DND-41 (cell line): ENCODE measurements around the gene ZXDC.

Source experiments
- EZH2 ChIP-seq: IDR thresholded peaks from 3 replicates; pipeline ENCODE4 v1.6.1; 2012; ENCODE audit warnings: borderline replicate concordance, low read depth, mild to moderate bottlenecking, moderate library complexity, low read length, inconsistent platforms; ENCODE audit not compliant: severe bottlenecking
- TF ChIP-seq, protein P1 (sequence below): IDR thresholded peaks from 2 replicates; pipeline ENCODE4 v1.5.1; 2012; ENCODE audit warnings: borderline replicate concordance, low read length, moderate library complexity, mild to moderate bottlenecking; ENCODE audit not compliant: poor library complexity, severe bottlenecking; ENCODE audit errors: extremely low read depth

DNA sequence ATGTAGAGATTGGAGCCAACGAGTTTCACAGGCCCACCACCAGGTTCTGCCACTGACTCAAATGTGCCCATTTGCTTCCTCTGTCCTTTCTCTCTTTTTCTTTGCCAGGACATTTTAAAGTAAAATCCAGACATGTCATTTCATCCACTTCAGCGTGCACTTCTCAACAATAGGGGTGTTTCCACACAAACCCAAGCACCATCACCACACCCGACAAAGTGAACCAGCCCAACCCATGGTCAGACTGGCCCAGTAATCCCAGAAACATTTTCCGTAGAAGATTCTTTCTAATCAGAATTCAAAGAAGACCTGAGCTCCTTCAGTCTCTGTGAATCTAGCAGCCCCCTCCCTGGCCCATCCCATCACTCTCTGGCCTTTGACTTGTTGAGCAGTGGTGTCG lies 67.6 kb downstream of the ZXDC start:
- TF ChIP-seq, protein P1, sequence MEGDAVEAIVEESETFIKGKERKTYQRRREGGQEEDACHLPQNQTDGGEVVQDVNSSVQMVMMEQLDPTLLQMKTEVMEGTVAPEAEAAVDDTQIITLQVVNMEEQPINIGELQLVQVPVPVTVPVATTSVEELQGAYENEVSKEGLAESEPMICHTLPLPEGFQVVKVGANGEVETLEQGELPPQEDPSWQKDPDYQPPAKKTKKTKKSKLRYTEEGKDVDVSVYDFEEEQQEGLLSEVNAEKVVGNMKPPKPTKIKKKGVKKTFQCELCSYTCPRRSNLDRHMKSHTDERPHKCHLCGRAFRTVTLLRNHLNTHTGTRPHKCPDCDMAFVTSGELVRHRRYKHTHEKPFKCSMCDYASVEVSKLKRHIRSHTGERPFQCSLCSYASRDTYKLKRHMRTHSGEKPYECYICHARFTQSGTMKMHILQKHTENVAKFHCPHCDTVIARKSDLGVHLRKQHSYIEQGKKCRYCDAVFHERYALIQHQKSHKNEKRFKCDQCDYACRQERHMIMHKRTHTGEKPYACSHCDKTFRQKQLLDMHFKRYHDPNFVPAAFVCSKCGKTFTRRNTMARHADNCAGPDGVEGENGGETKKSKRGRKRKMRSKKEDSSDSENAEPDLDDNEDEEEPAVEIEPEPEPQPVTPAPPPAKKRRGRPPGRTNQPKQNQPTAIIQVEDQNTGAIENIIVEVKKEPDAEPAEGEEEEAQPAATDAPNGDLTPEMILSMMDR = no peak
- no peak for TF ChIP-seq EZH2
